ENCODE data around the gene GSPT1. TPM values are rescaled to one million over a fixed set of nuclear protein-coding genes. Genes with fewer than 3 reads are reported as not detected.
A peak's percentile ranks its signal among the peaks of the same experiment; 100 is the strongest.

Gene GSPT1
- total and polyA plus RNA-seq, 8 donors = 11.0 to 65.4 (median 49.1) TPM

DNA sequence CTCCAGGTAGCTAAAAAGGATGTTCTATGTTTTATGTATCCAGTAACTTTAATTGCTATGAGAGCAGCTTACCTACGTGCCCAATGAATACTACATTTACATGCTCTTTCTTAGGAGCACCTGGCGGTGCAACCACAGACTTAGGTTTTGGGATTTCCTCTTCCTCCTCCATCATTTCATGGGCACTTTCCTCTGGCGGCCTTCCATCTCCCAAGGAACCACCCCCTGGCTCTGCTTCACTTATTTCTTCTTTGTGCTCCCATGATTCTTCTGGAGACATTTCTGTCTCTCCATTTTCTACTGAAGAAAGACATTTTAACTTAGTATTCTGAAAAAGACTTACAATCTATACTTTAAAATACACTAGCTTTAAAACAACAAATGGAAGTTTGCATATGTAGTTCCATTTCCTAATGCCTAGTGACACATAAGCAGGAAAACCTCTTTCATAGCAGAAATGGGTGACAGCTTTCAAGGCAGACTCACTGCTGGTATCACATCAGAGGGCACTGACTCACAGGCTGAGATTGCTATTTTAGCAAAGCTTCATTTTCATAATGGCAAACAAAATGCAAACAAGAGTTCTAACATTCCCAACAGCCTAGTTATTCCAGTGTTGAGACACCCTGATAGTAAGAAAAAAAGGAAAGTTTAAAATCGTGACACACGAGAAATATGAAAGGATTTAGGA is 19.1 kb downstream of the GSPT1 start:
- DNase-seq (no peak), ATAC-seq (peak in 1 of 4 donors; percentile 29), FAIRE-seq (no peak)
- H3K4me3 ChIP-seq = no peak overlapping the region
- no peaks in the 10 kb centered on the region for H3K27me3 ChIP-seq
- H3K9me3 ChIP-seq = no peaks in the 10 kb centered on the region
- H3K27ac ChIP-seq = no peak overlapping the region
- peaks cover 0 to 7% (median 0%) of the 10 kb centered on the region in 3 donors for H3K36me3 ChIP-seq
- intact Hi-C loops (cut with DNase I) = no loop called here
- no peaks in the 10 kb centered on the region for H3K4me1 ChIP-seq
- TF ChIP-seq, protein P1, sequence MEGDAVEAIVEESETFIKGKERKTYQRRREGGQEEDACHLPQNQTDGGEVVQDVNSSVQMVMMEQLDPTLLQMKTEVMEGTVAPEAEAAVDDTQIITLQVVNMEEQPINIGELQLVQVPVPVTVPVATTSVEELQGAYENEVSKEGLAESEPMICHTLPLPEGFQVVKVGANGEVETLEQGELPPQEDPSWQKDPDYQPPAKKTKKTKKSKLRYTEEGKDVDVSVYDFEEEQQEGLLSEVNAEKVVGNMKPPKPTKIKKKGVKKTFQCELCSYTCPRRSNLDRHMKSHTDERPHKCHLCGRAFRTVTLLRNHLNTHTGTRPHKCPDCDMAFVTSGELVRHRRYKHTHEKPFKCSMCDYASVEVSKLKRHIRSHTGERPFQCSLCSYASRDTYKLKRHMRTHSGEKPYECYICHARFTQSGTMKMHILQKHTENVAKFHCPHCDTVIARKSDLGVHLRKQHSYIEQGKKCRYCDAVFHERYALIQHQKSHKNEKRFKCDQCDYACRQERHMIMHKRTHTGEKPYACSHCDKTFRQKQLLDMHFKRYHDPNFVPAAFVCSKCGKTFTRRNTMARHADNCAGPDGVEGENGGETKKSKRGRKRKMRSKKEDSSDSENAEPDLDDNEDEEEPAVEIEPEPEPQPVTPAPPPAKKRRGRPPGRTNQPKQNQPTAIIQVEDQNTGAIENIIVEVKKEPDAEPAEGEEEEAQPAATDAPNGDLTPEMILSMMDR (IDR thresholded peaks at IDR 0.05) = no peak
- 84 to 88% methylated on average over 5 of the region's 5 CpGs for WGBS, 2 donors

DNA sequence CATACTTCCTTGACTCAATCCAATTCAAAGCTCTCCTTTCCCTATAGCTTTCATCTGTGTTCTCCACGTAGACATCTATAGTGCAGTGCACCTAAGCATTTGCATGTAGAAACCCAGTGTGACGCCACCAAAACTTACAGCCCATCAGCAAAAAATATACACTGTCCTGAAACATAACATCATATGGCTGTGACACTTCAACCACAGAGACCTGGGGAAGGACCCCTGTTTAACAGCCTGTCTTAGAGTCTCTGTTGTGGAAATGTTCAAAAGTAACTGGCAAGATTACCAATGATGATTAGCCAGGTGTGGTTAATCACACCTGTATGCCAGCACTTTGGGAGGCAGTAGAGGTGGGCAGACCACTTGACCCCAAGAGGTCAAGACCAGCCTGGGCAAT is 22.2 kb downstream of the GSPT1 start:
- WGBS, 2 donors = 95 to 98% methylated on average over 2 of the region's 2 CpGs
- no peak for DNase-seq
- H3K36me3 ChIP-seq = peaks cover 0 to 26% (median 0%) of the 10 kb centered on the region in 3 donors
- TF ChIP-seq, protein P1 (IDR thresholded peaks at IDR 0.05) = no peak
- no peaks in the 10 kb centered on the region for H3K27me3 ChIP-seq
- intact Hi-C loops (cut with DNase I) = no loop called here
- ATAC-seq = no peak
- no peak overlapping the region for H3K4me3 ChIP-seq
- no peak overlapping the region for H3K27ac ChIP-seq
- no peaks in the 10 kb centered on the region for H3K9me3 ChIP-seq
- FAIRE-seq = no peak
- H3K4me1 ChIP-seq = no peaks in the 10 kb centered on the region

DNA sequence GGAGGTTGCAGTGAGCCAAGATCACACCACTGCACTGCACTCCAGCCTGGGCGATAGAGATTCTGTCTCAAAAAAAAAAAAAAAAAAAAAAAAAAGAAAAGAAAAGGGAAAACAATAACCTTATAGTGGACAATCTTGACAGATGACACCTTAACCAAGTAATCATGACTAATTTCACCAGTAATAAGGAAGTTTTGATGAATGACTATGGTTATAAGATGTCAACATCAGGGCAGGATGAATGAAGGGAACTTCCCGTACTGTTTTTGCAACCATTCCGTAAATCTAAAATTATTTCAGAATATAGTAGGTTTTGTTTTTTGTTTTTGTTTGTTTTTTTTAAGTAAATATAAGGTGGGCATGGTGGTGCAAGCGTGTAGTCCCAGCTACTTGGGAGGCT is 23.0 kb downstream of the GSPT1 start:
- peaks cover 0 to 30% (median 2%) of the 10 kb centered on the region in 3 donors for H3K36me3 ChIP-seq
- intact Hi-C loops (cut with DNase I) = no loop called here
- TF ChIP-seq, protein P1 (IDR thresholded peaks at IDR 0.05) = no peak
- no peaks in the 10 kb centered on the region for H3K4me1 ChIP-seq
- FAIRE-seq (no peak), ATAC-seq (no peak), DNase-seq (no peak)
- no peak overlapping the region for H3K4me3 ChIP-seq
- H3K27me3 ChIP-seq = no peaks in the 10 kb centered on the region
- H3K27ac ChIP-seq = no peak overlapping the region
- WGBS, 2 donors = 94 to 98% methylated on average over 4 of the region's 4 CpGs
- H3K9me3 ChIP-seq = no peaks in the 10 kb centered on the region

DNA sequence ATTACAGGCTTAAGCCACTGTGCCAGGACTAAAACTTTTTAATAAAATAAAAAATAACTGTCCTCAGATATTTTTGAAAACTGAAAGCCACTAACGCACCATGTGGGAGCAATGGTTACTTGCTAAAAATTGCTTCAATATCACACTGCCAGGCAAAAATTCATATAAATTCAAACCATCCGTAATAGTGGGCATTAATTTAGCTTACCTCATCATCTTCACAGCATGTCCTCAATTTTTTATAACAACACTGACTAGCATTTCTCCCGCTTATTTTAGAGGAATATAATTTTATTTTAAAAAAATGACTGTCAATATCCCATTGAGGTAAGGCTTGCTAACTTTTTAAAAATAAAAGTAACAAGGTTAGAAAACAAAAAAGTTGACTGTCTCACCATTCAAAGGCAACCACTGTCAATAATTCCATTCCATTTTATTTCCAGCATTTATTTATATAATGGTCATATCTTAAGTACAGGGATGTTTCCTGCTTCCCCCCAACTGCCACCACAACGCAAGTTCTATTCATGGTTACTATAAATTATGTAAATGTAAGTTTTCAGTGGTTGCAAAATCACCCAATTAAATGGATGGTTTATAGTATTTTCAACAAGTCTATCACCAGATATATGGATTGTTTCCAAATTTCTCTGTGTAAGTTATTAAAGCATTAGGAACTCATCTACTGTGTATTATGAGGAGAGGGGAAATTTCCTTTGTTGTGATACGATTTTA is 25.4 kb downstream of the GSPT1 start:
- Histone ChIP-seq H3K4me3 (no peak overlapping the region), H3K9me3 (no peaks in the 10 kb centered on the region), H3K36me3 (peaks cover 0 to 47% (median 7%) of the 10 kb centered on the region in 3 donors), H3K4me1 (no peaks in the 10 kb centered on the region), H3K27me3 (no peaks in the 10 kb centered on the region), H3K27ac (no peak overlapping the region)
- ATAC-seq (no peak), DNase-seq (no peak), FAIRE-seq (no peak)
- 92 to 95% methylated on average over 5 of the region's 5 CpGs for WGBS, 2 donors
- TF ChIP-seq, protein P1 (IDR thresholded peaks at IDR 0.05) = no peak
- intact Hi-C loops (cut with DNase I) = no loop called here

DNA sequence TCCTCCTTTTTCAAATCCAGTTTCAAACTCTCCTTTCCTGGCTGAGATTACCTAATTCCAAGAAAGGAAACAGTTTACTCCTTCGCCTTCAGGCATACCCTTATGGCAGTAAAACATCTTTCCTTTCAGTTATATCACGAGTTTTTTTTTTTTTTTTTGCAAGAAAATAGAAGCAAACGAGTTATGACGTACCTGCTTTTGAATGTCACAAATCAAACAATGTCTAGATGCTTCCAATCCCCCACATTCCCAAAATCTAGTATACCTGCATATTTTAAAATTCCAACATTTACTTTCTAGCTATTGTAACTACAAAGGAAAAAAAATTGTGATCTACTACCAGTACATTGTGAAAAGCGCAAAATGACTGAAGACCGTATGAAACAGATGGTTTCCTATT is 28.9 kb downstream of the GSPT1 start:
- no peak for FAIRE-seq
- Histone ChIP-seq H3K36me3 (peaks cover 0 to 55% (median 25%) of the 10 kb centered on the region in 3 donors), H3K9me3 (no peaks in the 10 kb centered on the region), H3K4me3 (no peak overlapping the region), H3K4me1 (no peaks in the 10 kb centered on the region), H3K27ac (no peak overlapping the region), H3K27me3 (no peaks in the 10 kb centered on the region)
- no peak for DNase-seq
- no peak for ATAC-seq
- TF ChIP-seq, protein P1 (IDR thresholded peaks at IDR 0.05) = no peak
- intact Hi-C loops (cut with DNase I) = no loop called here
- 83 to 87% methylated on average over 6 of the region's 6 CpGs for WGBS, 2 donors

All from pancreas (tissue), 10 donors.